Neuronal stem cell (in vitro differentiated cells): Measurements from ENCODE around the gene ATF1.
"Not testable (repeated sequence)": the region's sequence is repeated elsewhere in the genome, so short reads cannot be mapped to it uniquely, and the experiment has no call there.

Experiments used
- DNase-seq: peaks from one replicate; pipeline ENCODE4 v3.0.0-alpha.2; 2013; ENCODE audit warnings: low spot score
- H2AFZ ChIP-seq: one replicate; pipeline ENCODE4 v1.6.1; 2013; ENCODE audit warnings: mild to moderate bottlenecking, low read length, inconsistent platforms
- H2AK5ac ChIP-seq: 2 replicates; pipeline ENCODE4 v1.6.1; 2013; ENCODE audit warnings: low read depth, mild to moderate bottlenecking, inconsistent platforms, low read length, moderate library complexity, mixed read lengths
- H2BK120ac ChIP-seq: 2 replicates; pipeline ENCODE4 v1.6.1; 2013; ENCODE audit warnings: low read depth, mild to moderate bottlenecking, inconsistent platforms, low read length, moderate library complexity, mixed read lengths
- H2BK12ac ChIP-seq: one replicate; pipeline ENCODE4 v1.6.1; 2013; ENCODE audit warnings: low read length, inconsistent platforms
- H2BK15ac ChIP-seq: 2 replicates; pipeline ENCODE4 v1.6.1; 2013; ENCODE audit warnings: mild to moderate bottlenecking, low read length, inconsistent platforms, mixed read lengths
- H2BK5ac ChIP-seq: one replicate; pipeline ENCODE4 v1.6.1; 2013; ENCODE audit warnings: inconsistent platforms, mild to moderate bottlenecking, low read length, moderate library complexity
- H3K14ac ChIP-seq: one replicate; pipeline ENCODE4 v1.6.1; 2013; ENCODE audit warnings: low read length, inconsistent platforms
- H3K18ac ChIP-seq: 2 replicates; pipeline ENCODE4 v1.6.1; 2013; ENCODE audit warnings: low read length, inconsistent platforms
- H3K23ac ChIP-seq: 2 replicates; pipeline ENCODE4 v1.6.1; 2013; ENCODE audit warnings: low read depth, mild to moderate bottlenecking, mixed read lengths, low read length, inconsistent platforms; ENCODE audit not compliant: poor library complexity
- H3K27ac ChIP-seq: replicated peaks from 3 replicates; pipeline ENCODE4 v1.5.1; 2013; ENCODE audit warnings: low read length, inconsistent platforms
- H3K27me3 ChIP-seq, 3 experiments: 2 replicates each; pipeline ENCODE4 v1.6.1; 2013; ENCODE audit warnings: low read length in 3 of 3, mild to moderate bottlenecking in 2 of 3, inconsistent platforms in 1 of 3, low read depth in 1 of 3, mixed read lengths in 1 of 3, moderate library complexity in 1 of 3; ENCODE audit not compliant: control insufficient read depth in 3 of 3, insufficient read depth in 3 of 3
- H3K36me3 ChIP-seq, 2 donors: replicated peaks in 1 of 2; 2 replicates each; pipeline ENCODE4 v1.6.1; 2013; ENCODE audit warnings: low read length in 2 of 2; ENCODE audit not compliant: control insufficient read depth in 2 of 2, insufficient read depth in 2 of 2
- H3K4ac ChIP-seq: 2 replicates; pipeline ENCODE4 v1.6.1; 2013; ENCODE audit warnings: inconsistent platforms, mild to moderate bottlenecking, low read length, moderate library complexity
- H3K4me1 ChIP-seq, 2 donors: 1 replicate in 1 of 2; 2 replicates in 1 of 2; pipeline ENCODE4 v1.6.1; 2013; ENCODE audit warnings: low read length in 2 of 2, low read depth in 1 of 2; ENCODE audit not compliant: control insufficient read depth in 2 of 2, insufficient read depth in 1 of 2
- H3K4me2 ChIP-seq: one replicate; pipeline ENCODE4 v1.6.1; 2013; ENCODE audit warnings: mild to moderate bottlenecking, low read length, inconsistent platforms; ENCODE audit not compliant: insufficient read depth, poor library complexity, severe bottlenecking
- H3K4me3 ChIP-seq, 2 donors: 2 replicates each; pipeline ENCODE4 v1.5.1; 2013; ENCODE audit warnings: low read length in 2 of 2, mild to moderate bottlenecking in 2 of 2, inconsistent platforms in 1 of 2, moderate library complexity in 1 of 2
- H3K79me1 ChIP-seq: one replicate; pipeline ENCODE4 v1.6.1; 2013; ENCODE audit warnings: low read depth, mild to moderate bottlenecking, inconsistent platforms, low read length, moderate library complexity
- H3K9ac ChIP-seq: one replicate; pipeline ENCODE4 v1.6.1; 2013; ENCODE audit warnings: mild to moderate bottlenecking, low read depth, low read length, inconsistent platforms; ENCODE audit not compliant: poor library complexity
- H3K9me3 ChIP-seq, 2 donors: replicated peaks in 1 of 2; 2 replicates each; pipeline versions ENCODE3 to v1.6.1; 2013; ENCODE audit warnings: low read length in 2 of 2, mild to moderate bottlenecking in 2 of 2, inconsistent platforms in 1 of 2, low read depth in 1 of 2, mixed read lengths in 1 of 2, moderate library complexity in 1 of 2; ENCODE audit not compliant: control insufficient read depth in 2 of 2, insufficient read depth in 1 of 2
- H4K8ac ChIP-seq: one replicate; pipeline ENCODE4 v1.6.1; 2013; ENCODE audit warnings: low read depth, mild to moderate bottlenecking, inconsistent platforms, low read length, moderate library complexity
- H4K91ac ChIP-seq: one replicate; pipeline ENCODE4 v1.6.1; 2013; ENCODE audit warnings: low read length, low read depth, mild to moderate bottlenecking, inconsistent platforms; ENCODE audit not compliant: poor library complexity
- WGBS, 2 donors: extraction: QIAGEN DNeasy Blood & Tissue Kit; methylation state at CpG; one replicate each; pipeline ENCODE4 v1.1.7; 2013; ENCODE audit warnings: missing lambda C conversion rate in 2 of 2, mixed read lengths in 1 of 2; ENCODE audit not compliant: insufficient read length in 2 of 2, insufficient replicate concordance in 1 of 2; ENCODE audit errors: extremely low coverage in 2 of 2; 5-methylcytosine and 5-hydroxymethylcytosine counted together

The ATF1 gene

GRCh38 chr12:50833801-50834200, 69.9 kb downstream of the ATF1 start:
- H4K8ac ChIP-seq, H2AFZ ChIP-seq, H2BK5ac ChIP-seq, H3K18ac ChIP-seq, H2BK15ac ChIP-seq, H2BK12ac ChIP-seq, H4K91ac ChIP-seq, H3K14ac ChIP-seq, H2AK5ac ChIP-seq, H3K27ac ChIP-seq, H3K4ac ChIP-seq, H3K4me2 ChIP-seq, H3K4me3 ChIP-seq, H3K23ac ChIP-seq, H3K27me3 ChIP-seq, H3K4me1 ChIP-seq, H3K9ac ChIP-seq, DNase-seq, H3K79me1 ChIP-seq, H2BK120ac ChIP-seq, H3K36me3 ChIP-seq: not testable (repeated sequence)
- peaks cover 6 to 11% of the 10 kb centered on the region in 2 donors for H3K9me3 ChIP-seq

GRCh38 chr12:50839042-50839441, 75.1 kb downstream of the ATF1 start:
- Histone ChIP-seq H3K4me3 (no peak overlapping the region), H2AFZ (no peak overlapping the region), H2BK15ac (no peak overlapping the region), H4K91ac (no peak overlapping the region), H2BK12ac (no peak overlapping the region), H2BK120ac (no peak overlapping the region), H3K9ac (no peak overlapping the region), H3K18ac (no peak overlapping the region), H3K4me2 (no peak overlapping the region), H3K27ac (no peak overlapping the region), H3K14ac (no peak overlapping the region), H3K9me3 (peaks cover 2 to 3% of the 10 kb centered on the region in 2 donors), H3K4me1 (no peaks in the 10 kb centered on the region), H3K27me3 (no peaks in the 10 kb centered on the region), H4K8ac (no peak overlapping the region), H3K79me1 (peaks cover 1% of the 10 kb centered on the region), H3K4ac (no peak overlapping the region), H2BK5ac (no peak overlapping the region), H3K23ac (no peak overlapping the region), H2AK5ac (no peak overlapping the region), H3K36me3 (no peaks in the 10 kb centered on the region)
- WGBS, 2 donors, result no CpG with 5 or more reads among the region's 2 CpGs
- no peak for DNase-seq

GRCh38 chr12:50840809-50841487, 77.0 kb downstream of the ATF1 start:
- no CpG with 5 or more reads among the region's 7 CpGs for WGBS, 2 donors
- Histone ChIP-seq H3K9me3 (peaks cover 0 to 3% of the 10 kb centered on the region in 2 donors), H3K4me2 (no peak overlapping the region), H3K27ac (no peak overlapping the region), H2AK5ac (no peak overlapping the region), H3K4me3 (no peak overlapping the region), H2AFZ (no peak overlapping the region), H2BK15ac (no peak overlapping the region), H3K9ac (no peak overlapping the region), H3K23ac (no peak overlapping the region), H4K8ac (no peak overlapping the region), H2BK120ac (no peak overlapping the region), H3K4me1 (no peaks in the 10 kb centered on the region), H3K36me3 (no peaks in the 10 kb centered on the region), H3K27me3 (no peaks in the 10 kb centered on the region), H2BK12ac (no peak overlapping the region), H3K4ac (no peak overlapping the region), H2BK5ac (no peak overlapping the region), H4K91ac (no peak overlapping the region), H3K79me1 (peaks cover 1% of the 10 kb centered on the region), H3K18ac (no peak overlapping the region), H3K14ac (no peak overlapping the region)
- DNase-seq, result no peak

- no peaks in the 10 kb centered on the region for H3K4me1 ChIP-seq
- H3K27ac ChIP-seq, result no peak overlapping the region
- no peak overlapping the region for H3K4me3 ChIP-seq
- peaks cover 0 to 3% of the 10 kb centered on the region in 2 donors for H3K9me3 ChIP-seq
- H3K4me2 ChIP-seq, result no peak overlapping the region
- no peak overlapping the region for H3K9ac ChIP-seq
- no peak overlapping the region for H2AFZ ChIP-seq
- no peak overlapping the region for H3K4ac ChIP-seq
- peaks cover 1% of the 10 kb centered on the region for H3K79me1 ChIP-seq
- H3K18ac ChIP-seq, result no peak overlapping the region
- no peak overlapping the region for H2BK120ac ChIP-seq
- H4K91ac ChIP-seq, result no peak overlapping the region
- no peak overlapping the region for H2BK5ac ChIP-seq
- H3K23ac ChIP-seq, result no peak overlapping the region
- no peak overlapping the region for H3K14ac ChIP-seq
- no peak for DNase-seq
- no peak overlapping the region for H2BK15ac ChIP-seq
- H2BK12ac ChIP-seq, result no peak overlapping the region
- no peak overlapping the region for H2AK5ac ChIP-seq
- no peak overlapping the region for H4K8ac ChIP-seq
- H3K27me3 ChIP-seq, result no peaks in the 10 kb centered on the region
- no peaks in the 10 kb centered on the region for H3K36me3 ChIP-seq
- no CpG with 5 or more reads among the region's 7 CpGs for WGBS, 2 donors
These were observed 78.0 kb downstream of the ATF1 start for GRCh38 chr12:50841716-50842531.
